ENCODE measurements around the gene PFN3.

- TF ChIP-seq CTCF (IDR thresholded peaks at IDR 0.05; ENCODE audit: low read depth, low read length, poor library complexity, severe bottlenecking) (no peak), EZH2phosphoT487 (IDR thresholded peaks at IDR 0.05; ENCODE audit: borderline replicate concordance, low read length) (no peak)
Observed at GRCh38 chr5:177409043-177409801, 8.8 kb upstream of the PFN3 start, which contains the start of gene F12.

Data from DOHH2 (cell line).